AG04449 (cell line): ENCODE measurements around the gene DNPH1.

ENCODE experiments used
- CTCF ChIA-PET: fragments of 350-600 bp; formaldehyde crosslinking; extraction: SDS; loops from one replicate; lab custom pipeline; 2021; ENCODE audit warnings: antibody characterized with exemption; lab: Yijun Ruan, JAX
- POLR2A ChIA-PET: fragments of 400-600, 350-600 bp; formaldehyde crosslinking; extraction: SDS; loops from one replicate; lab custom pipeline; 2020; ENCODE audit warnings: antibody characterized with exemption, inconsistent platforms; lab: Yijun Ruan, JAX
- DNase-seq: peaks from one replicate; pipeline ENCODE4 v3.0.0-alpha.2; 2010; ENCODE audit warnings: low read depth, low spot score
- H3K4me3 ChIP-seq: 2 replicates; pipeline ENCODE4 v1.5.1; 2011; ENCODE audit warnings: low read depth, mild to moderate bottlenecking, control low read depth, low read length
- TF ChIP-seq, protein P1 (sequence below): IDR thresholded peaks from one replicate; pipeline ENCODE4 v1.5.1; 2011; ENCODE audit warnings: mild to moderate bottlenecking, moderate library complexity, low read length, control low read depth, inconsistent platforms; ENCODE audit not compliant: insufficient read depth; ENCODE audit errors: missing control alignments

The DNPH1 gene

DNA sequence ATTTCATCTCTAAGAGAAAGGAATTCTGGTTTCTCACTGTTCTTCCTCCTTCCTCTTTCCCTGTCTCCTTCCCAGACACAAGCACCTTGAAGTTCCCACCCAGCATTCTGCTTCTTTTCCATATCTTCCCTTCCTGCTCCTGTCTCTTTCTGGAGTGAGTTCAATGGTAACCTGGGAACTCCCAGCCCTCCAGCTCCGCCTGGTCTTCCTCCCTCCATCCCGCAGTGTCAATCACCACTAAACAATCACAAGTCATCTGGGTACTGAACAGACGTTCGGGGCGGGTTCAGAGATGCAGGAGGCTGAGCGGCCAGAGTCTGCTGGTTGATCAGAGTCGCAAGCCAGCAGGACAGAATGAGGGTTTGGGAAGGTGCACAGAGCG lies 21.7 kb upstream of the DNPH1 start:
- no peak for DNase-seq
- TF ChIP-seq, protein P1, sequence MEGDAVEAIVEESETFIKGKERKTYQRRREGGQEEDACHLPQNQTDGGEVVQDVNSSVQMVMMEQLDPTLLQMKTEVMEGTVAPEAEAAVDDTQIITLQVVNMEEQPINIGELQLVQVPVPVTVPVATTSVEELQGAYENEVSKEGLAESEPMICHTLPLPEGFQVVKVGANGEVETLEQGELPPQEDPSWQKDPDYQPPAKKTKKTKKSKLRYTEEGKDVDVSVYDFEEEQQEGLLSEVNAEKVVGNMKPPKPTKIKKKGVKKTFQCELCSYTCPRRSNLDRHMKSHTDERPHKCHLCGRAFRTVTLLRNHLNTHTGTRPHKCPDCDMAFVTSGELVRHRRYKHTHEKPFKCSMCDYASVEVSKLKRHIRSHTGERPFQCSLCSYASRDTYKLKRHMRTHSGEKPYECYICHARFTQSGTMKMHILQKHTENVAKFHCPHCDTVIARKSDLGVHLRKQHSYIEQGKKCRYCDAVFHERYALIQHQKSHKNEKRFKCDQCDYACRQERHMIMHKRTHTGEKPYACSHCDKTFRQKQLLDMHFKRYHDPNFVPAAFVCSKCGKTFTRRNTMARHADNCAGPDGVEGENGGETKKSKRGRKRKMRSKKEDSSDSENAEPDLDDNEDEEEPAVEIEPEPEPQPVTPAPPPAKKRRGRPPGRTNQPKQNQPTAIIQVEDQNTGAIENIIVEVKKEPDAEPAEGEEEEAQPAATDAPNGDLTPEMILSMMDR, result no peak
- ChIA-PET POLR2A (no interaction called here), CTCF (interaction anchor here (0.6 to 4.9 kb wide), 3 partner anchors 9 to 84 kb away, joined by 3 to 32 read pairs (median 6); no protein-coding TSS in a partner anchor)
- H3K4me3 ChIP-seq, result no peak overlapping the region

DNA sequence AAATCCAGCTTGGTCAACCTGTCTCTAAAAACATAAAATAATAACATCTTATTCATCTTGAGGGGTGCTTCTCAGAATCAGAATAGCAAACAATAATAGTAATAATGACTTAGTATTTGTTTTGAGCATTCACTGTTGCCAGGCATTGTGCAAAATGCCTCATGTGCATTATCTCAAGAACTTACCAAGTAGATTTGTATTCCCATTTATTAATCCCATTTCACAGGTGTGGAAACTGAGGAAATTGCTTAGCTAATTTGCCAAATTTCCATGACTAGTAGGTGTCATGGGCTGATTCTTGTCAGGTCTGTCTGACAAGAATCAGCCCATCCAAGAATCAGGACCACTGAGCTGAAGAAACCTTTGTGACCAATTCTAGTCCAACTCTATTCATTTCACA lies 19.5 kb upstream of the DNPH1 start:
- DNase-seq, result no peak
- POLR2A ChIA-PET, result no interaction called here
- TF ChIP-seq, protein P1, result no peak
- no peak overlapping the region for H3K4me3 ChIP-seq
- CTCF ChIA-PET, result interaction anchor here (0.8 to 1.6 kb wide), 8 partner anchors 10 to 259 kb away, joined by 3 to 5 read pairs (median 3); partner anchors contain the start of gene DNPH1

DNA sequence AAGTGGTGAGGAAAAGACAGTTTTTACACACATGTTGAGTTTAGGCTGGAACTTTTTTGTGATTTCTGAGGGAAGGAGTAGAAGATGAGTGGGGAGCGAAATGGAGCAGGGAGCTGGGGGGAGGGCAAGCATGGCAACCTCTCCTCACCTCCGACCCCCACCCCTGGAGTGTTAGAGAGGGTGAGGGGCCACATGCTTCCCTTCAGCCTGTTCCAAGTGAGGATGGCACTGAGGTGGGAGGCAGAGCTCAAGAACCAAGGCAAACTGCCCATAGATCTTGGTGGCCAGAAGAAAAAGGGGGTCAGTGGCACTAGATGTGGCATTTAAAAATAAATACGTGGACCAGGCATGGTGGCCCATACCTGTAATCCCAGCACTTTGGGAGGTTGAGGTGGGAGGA lies 18.8 kb upstream of the DNPH1 start:
- ChIA-PET POLR2A (no interaction called here), CTCF (interaction anchor here (0.8 to 1.6 kb wide), 6 partner anchors 10 to 259 kb away, joined by 3 to 5 read pairs (median 3); partner anchors contain the start of gene DNPH1)
- TF ChIP-seq, protein P1, result no peak

DNA sequence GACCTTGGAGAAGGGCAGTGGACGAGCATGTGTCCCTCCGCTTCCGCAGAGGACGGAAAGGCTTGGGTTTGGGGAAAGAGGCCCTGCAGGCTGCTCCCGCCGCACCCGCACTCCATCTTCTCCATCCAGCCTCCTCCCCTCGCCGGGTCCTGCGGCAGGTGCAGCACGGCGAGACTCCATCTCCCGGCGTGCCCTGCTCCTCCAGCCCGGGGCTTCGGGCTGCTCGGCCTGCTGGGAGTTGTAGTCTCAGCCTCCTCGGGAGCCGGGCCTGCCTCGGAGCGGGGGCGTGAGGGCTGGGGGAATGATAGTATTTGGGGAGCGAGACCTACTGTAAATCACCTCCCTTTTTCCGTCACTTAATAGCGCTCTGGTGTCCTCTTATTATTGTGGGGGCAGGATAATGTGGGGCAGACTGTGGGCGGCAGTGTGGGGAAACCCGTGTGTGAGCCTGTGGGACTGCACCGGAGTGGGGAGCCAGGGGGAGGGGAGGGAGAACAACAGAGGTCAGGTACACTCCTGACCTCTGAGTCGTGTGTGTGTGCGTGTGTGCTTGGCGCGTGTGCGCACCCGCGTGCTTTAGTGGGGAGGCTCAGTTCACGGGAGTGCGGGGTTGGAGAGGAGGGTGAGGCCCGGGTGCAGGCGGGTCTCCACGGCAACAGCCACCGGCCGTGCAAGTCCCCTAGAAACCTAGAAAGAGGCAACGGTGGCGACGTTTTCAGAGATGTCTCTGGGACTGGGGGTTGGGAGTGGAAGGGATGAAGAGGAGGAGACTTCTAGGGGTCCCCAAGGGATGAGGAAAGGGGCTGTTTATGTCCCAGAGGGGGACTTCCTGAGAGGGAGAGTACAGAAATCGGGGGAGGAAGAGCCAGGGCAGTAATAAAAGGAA lies 18.1 kb upstream of the DNPH1 start:
- POLR2A ChIA-PET, result no interaction called here
- CTCF ChIA-PET, result interaction anchor here (1.0 to 2.0 kb wide), 5 partner anchors 17 to 260 kb away, joined by 3 to 14 read pairs (median 5); partner anchors contain the start of gene DNPH1
- H3K4me3 ChIP-seq, result peak overlapping the region; percentile 44
- no peak for DNase-seq
- TF ChIP-seq, protein P1, result no peak

More for the DNA sequence above, 18.8 kb upstream of the DNPH1 start:
- no peak overlapping the region for H3K4me3 ChIP-seq
- no peak for DNase-seq

DNA sequence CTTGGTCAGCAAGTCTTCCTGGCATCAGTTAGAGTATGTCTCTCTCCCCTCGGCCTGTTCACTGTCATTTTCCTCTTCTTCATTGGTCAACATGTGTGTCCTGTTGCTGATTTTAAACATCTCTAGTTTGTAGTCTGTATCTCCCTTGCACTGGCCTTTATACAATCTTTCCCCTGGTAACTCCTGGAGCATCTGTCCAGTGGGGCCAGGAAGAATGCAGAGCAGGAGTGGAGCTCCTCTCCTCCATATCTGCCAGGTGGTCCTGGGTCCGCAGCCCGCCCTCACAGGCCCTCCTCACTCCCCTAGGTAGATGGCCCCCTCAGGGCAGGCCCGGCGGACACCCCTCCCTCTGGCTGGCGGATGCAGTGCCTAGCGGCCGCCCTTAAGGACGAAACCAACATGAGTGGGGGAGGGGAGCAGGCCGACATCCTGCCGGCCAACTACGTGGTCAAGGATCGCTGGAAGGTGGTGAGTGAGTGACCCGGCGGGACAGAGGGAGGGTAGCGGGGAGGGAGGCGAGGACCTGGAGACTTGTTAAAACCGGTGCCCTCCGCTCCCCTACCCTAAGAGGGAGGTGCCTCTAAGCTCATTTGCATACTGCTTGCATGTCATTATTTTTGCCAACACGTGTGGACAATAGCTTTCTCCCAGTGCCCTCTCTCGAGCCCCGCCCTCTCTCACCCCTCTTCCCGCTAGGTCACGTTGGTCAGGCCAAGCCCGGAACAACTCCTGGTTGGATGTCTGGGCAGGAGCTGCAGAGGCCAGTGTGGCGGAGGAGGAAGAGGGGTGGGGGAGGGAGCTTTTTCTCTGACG lies 17.2 kb upstream of the DNPH1 start:
- H3K4me3 ChIP-seq, result peak overlapping the region; percentile 44
- DNase-seq, result no peak
- ChIA-PET CTCF (interaction anchor here (1.4 to 2.0 kb wide), 2 partner anchors 17 to 18 kb away, joined by 3 to 14 read pairs; partner anchors contain the start of gene DNPH1), POLR2A (no interaction called here)
- TF ChIP-seq, protein P1, result no peak
